ENCODE results near the gene TMEM201.
A peak's percentile ranks its signal among the peaks of the same experiment; 100 is the strongest.
"Not testable (repeated sequence)": the region's sequence is repeated elsewhere in the genome, so short reads cannot be mapped to it uniquely, and the experiment has no call there.

Gene TMEM201, protein sequence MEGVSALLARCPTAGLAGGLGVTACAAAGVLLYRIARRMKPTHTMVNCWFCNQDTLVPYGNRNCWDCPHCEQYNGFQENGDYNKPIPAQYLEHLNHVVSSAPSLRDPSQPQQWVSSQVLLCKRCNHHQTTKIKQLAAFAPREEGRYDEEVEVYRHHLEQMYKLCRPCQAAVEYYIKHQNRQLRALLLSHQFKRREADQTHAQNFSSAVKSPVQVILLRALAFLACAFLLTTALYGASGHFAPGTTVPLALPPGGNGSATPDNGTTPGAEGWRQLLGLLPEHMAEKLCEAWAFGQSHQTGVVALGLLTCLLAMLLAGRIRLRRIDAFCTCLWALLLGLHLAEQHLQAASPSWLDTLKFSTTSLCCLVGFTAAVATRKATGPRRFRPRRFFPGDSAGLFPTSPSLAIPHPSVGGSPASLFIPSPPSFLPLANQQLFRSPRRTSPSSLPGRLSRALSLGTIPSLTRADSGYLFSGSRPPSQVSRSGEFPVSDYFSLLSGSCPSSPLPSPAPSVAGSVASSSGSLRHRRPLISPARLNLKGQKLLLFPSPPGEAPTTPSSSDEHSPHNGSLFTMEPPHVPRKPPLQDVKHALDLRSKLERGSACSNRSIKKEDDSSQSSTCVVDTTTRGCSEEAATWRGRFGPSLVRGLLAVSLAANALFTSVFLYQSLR

DNA sequence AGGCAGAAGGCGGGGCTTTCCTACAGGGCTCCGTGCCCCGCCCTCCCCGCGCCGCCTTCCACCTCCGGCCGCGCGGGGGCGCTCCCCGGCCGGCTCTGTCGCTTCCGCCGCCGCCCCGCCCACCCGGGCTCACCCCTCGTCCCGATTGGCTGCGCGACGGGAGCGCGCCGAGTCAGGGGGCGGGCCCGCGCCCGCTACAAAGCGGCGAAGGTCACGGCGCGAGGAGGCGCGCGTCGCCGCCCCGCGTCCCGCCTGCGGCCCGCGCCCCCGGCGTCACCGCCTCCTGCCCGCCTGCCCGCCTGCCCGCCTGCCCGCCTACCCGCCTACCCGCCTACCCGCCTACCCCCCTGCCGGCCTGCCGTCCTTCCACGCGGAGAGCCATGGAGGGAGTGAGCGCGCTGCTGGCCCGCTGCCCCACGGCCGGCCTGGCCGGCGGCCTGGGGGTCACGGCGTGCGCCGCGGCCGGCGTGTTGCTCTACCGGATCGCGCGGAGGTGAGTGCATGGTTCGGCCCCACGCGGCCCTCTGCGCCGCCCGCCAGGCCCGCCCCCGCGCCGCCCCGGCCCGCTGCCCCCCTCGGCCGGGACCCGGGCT, at the start of gene TMEM201:
TSS of gene TMEM201 (plus strand) at position 361 of the 593 bp plus-strand sequence. CDS start at position 381, 20 bp downstream.
- DNase-seq (ENCODE audit: low read depth): peak; percentile 92

- peak; percentile 98 for DNase-seq (ENCODE audit: low read depth)
Observed at GRCh38 chr1:9539165-9539828, 49.4 kb upstream of the TMEM201 start, which contains the start of gene SLC25A33. TSS of gene SLC25A33 (plus strand) at chr1:9539465. CDS start at chr1:9539692, 227 bp downstream.

GRCh38 chr1:9539829-9540550, 48.7 kb upstream of the TMEM201 start:
- peak; percentile 25 for DNase-seq (ENCODE audit: low read depth)

DNA sequence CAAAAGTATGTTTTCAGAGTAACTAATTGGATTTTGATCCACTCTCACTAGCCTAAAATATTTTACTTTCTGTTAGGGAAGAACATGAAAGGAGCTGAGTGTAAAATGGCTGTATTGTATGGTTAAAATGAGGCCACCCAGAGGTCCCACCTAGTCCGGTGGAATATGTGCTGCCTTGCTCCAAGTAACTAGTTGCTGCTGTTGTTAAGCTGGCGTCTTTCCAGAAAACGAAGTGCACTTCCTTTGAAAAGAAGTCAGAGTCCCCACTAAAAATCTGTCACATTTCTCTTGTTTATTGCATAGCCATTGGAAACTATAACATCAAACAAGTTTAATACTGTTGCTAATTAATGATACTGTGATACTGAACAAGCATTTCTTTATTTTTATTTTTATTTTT, 46.3 kb upstream of the TMEM201 start:
- no peak for DNase-seq (ENCODE audit: low read depth)

- DNase-seq (ENCODE audit: low read depth): no peak
Observed at GRCh38 chr1:9544926-9545325, 43.8 kb upstream of the TMEM201 start.

DNA sequence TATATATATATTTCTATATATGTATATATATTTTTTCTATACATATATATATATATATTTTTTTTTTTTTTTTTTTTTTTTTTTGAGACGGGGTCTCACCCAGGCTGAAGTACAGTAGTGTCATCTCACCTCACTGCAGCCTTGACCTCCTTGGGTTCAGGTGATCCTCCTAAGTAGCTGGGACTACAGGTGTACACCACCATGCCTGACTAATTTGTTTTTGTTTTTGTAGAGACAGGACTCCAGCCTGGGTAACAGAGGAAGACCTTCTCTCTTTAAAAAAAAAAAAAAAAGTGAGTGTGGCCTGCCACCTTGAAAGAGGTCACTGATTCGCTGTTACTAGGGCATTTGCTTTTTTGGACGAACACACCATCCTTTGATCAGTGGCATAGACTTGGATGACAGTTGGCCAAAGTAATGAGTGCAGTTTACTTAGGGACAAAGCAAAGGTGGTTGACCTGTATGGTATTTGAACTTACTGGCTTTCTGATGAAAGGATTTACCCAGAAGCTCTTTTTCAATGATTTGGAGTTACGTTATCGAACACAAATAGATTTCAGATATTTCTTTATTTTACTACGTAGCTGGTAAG, 38.7 kb upstream of the TMEM201 start:
- DNase-seq (ENCODE audit: low read depth): no peak

DNA sequence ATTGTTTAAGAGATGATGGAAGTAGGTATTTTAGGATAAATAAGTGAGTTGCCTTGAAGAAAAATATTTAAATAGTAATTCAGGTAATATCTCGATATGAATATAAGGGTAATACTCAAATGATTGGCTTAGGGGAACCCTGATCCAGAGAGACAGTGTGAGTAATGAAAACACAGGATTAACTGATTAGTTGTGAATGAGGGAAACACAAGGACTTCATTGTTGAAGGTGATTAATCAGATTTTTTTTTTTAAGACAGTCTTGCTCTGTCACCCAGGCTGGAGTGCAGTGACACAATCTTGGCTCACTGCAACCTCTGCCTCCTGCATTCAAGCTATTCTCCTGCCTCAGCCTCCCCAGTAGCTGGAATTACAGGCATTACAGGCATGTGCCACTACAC, 36.7 kb upstream of the TMEM201 start:
- no peak for DNase-seq (ENCODE audit: low read depth)

DNA sequence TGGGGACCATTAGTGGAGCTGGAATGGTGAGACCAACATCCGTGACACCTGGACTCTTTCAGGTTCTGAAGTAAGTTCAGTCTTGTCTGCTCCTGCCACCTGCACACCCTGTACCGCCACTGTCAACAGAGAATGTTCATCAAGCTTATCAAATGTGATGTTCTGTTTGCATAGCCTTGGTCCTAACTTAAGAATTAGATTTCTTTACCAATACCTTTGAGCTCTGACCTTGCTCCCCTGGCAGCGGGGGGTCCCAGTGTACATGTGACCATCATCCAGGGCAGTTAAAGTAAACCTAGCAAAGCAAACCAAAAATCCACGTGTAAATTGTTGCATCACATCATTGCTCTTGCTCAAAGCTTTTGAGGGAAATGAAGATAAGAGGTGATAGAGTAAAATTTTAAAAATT, 35.0 kb upstream of the TMEM201 start:
- DNase-seq (ENCODE audit: low read depth): no peak

GRCh38 chr1:9555942-9556341, 32.8 kb upstream of the TMEM201 start:
- DNase-seq (ENCODE audit: low read depth): no peak

GRCh38 chr1:9557624-9558023, 31.1 kb upstream of the TMEM201 start:
- no peak for DNase-seq (ENCODE audit: low read depth)

DNA sequence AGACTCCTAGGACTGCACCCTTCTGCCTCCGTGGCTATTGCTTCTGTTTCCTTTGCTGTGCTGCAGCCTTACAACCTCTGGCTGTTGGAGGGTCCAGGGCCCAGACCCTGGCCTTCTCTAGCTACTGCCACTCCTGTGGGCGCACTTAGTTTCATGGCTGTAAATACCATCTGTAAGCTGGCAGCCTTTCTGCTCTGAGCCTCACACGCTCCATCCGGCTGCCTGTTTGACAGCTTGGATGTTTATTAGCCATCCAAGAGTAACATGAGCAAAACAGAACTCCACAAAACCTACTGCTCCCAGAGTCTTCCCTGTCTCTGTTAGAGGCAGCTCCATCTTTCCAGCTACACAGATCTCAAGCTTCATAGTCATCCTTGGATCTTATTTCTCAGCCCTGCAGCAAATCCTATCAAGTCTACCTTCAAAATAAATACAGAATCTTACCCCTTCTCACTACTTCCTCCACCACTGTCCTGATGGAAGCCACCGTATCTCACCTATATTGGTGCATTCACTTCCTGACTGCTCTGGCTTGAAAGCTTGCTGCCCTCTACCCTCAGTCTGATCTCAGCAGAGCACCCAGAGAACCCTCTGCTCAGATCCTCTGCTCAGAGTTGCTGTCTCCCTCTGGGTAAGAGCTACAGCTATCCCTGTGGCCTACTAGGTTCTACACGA, 30.3 kb upstream of the TMEM201 start:
- no peak for DNase-seq (ENCODE audit: low read depth)

- DNase-seq (ENCODE audit: low read depth): no peak
Observed at GRCh38 chr1:9558946-9559545, 29.7 kb upstream of the TMEM201 start.

GRCh38 chr1:9559673-9560072, 29.0 kb upstream of the TMEM201 start:
- no peak for DNase-seq (ENCODE audit: low read depth)

DNA sequence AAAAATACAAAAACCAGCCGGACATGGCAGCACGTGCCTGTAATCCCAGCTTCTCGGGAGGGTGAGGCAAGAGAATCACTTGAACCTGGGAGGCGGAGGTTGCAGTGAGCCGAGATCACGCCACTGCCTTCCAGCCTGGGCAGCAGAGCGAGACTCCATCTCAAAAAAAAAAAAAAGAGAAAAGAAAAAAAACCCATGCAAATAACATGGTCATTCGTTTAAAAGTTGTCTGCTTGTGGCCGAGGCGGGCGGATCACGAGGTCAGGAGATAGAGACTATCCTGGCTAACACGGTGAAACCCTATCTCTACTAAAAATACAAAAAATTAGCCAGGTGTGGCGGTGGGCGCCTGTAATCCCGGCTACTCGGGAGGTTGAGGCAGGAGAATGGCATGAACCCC, 28.6 kb upstream of the TMEM201 start:
- not testable (repeated sequence) for DNase-seq (ENCODE audit: low read depth)

GRCh38 chr1:9561429-9561828, 27.3 kb upstream of the TMEM201 start:
- no peak for DNase-seq (ENCODE audit: low read depth)

DNA sequence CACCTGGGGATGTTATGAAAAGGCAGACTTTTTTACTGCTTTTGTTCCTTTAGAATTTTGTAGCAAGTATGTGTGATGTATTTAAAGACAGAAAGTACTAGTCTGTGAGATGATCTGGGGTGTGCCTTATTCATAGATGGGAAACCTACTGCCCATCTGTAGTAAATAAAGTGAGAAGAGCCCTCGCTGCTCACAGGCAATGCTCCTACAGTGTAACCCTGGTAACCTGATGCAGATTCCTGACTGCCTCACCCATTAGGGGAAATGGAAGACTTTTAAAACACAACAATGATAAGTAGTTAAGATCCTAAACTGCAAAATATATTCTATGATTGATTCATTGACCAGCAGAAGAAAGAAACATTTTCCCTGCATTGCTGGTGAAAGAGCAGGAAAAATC, 19.4 kb upstream of the TMEM201 start:
- DNase-seq (ENCODE audit: low read depth): no peak

GRCh38 chr1:9570886-9571529, 17.7 kb upstream of the TMEM201 start:
- not testable (repeated sequence) for DNase-seq (ENCODE audit: low read depth)

DNA sequence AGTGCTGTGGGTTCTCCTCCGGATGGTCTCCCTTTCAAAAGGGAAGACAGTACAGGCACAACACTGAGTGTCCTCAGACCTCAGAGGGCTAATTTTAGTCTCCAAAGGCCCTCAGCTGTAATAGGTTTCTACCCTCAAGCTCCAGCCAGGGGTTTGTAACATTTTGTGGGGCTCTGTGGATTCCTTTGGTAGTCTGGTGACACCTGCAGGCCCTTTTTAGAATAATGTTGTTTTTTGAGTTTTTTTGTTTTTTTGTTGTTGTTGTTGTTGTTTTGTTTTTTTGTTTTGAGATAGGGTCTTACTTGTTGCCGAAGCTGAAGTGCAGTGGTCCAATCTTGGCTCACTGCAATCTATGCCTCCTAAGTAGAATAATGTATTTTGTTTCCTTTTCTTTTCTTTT, 15.0 kb upstream of the TMEM201 start:
- DNase-seq (ENCODE audit: low read depth): no peak

DNA sequence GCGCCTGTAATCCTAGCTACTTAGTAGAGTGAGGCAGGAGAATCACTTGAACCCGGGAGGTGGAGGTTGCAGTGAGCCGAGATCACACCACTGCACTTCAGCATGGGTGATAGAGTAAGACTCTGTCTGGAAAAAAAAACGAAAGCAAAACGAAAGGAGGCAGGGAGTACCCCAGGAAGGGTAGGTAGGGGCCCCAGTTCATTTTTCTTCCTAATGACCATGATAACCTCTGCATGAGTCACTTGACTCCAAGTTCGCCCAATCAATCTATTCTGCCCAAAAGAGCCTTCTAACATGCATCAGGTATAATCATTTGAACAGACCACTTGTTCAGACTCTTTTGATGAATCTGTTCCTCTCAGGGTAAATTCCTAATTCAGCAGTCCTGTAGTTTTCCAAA, 13.2 kb upstream of the TMEM201 start:
- DNase-seq (ENCODE audit: low read depth): no peak

GRCh38 chr1:9576903-9577302, 11.8 kb upstream of the TMEM201 start:
- no peak for DNase-seq (ENCODE audit: low read depth)
